ENCODE data around the gene ILKAP.
"Not testable (repeated sequence)": the region's sequence is repeated elsewhere in the genome, so short reads cannot be mapped to it uniquely, and the experiment has no call there.

DNA sequence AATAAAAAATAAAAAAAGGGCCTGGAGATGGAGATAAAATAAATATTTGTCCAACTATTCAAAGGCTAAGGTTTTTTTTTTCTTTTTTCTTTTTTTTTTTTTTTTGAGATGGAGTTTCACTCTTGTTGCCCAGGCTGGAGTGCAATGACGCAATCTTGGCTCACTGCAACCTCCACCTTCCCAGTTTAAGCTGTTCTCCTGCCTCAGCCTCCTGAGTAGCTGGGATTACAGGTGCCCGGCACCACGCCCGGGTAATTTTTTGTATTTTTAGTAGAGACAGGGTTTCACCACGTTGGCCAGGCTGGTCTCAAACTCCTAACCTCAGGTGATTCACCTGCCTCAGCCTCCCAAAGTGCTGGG lies 32.4 kb downstream of the ILKAP start:
- not testable (repeated sequence) for TF ChIP-seq EZH2phosphoT487 (IDR thresholded peaks at IDR 0.05; ENCODE audit: insufficient read depth, low read depth); EZH2 (IDR thresholded peaks at IDR 0.05; ENCODE audit: insufficient read depth, poor library complexity, severe bottlenecking)

Data from GM23248 (cell line).